OCI-LY7 (cell line): ENCODE measurements around the gene MFAP5.

Experiments
- CTCF ChIP-seq: fragments of 200-600 bp; sonication (generic); conservative IDR thresholded peaks from 2 replicates; pipeline ENCODE4 v1.5.1; 2014; ENCODE audit warnings: mild to moderate bottlenecking, antibody characterized with exemption, low read length, moderate library complexity, mixed read lengths
- EZH2phosphoT487 ChIP-seq: fragments of 200-600 bp; sonication (generic); IDR thresholded peaks from 2 replicates; pipeline ENCODE4 v1.6.1; 2018; ENCODE audit warnings: low read depth, borderline replicate concordance, mild to moderate bottlenecking, mixed run types, antibody characterized with exemption, low read length, moderate library complexity, mixed read lengths

- no peak for TF ChIP-seq CTCF
- no peak for TF ChIP-seq EZH2phosphoT487
Measured at GRCh38 chr12:8689681-8690080, 27.1 kb upstream of the MFAP5 start.
